DND-41 (cell line): Measurements from ENCODE around the gene ADAMTSL3.

ENCODE experiments used
- CTCF ChIP-seq: IDR thresholded peaks from 2 replicates; pipeline ENCODE4 v1.5.1; 2012; ENCODE audit warnings: borderline replicate concordance, low read length, moderate library complexity, mild to moderate bottlenecking; ENCODE audit not compliant: poor library complexity, severe bottlenecking; ENCODE audit errors: extremely low read depth
- EZH2 ChIP-seq: IDR thresholded peaks from 3 replicates; pipeline ENCODE4 v1.6.1; 2012; ENCODE audit warnings: borderline replicate concordance, low read depth, mild to moderate bottlenecking, moderate library complexity, low read length, inconsistent platforms; ENCODE audit not compliant: severe bottlenecking

DNA sequence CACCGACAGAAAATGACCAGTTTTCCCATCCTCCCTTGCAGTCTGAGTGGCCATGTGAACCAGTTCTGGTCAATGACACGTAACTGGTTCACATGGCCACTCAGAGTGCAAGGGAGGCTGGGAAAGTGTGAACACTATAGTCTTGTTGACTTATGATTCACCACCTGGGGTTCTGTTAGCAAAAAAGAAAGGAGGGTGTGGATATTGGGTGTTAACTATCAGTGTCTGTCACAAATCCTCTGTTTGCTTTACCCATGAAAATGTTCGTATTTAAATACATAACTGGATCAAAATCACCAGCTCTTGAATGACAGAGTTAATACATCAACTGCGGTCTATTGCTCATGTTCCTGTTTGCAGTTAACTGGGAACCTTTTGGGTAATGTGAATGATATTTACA is 92.3 kb downstream of the ADAMTSL3 start:
- TF ChIP-seq CTCF (no peak), EZH2 (no peak)
